ENCODE measurements around the gene DPEP2.
"Not testable (repeated sequence)": the region's sequence is repeated elsewhere in the genome, so short reads cannot be mapped to it uniquely, and the experiment has no call there.

The DPEP2 gene

GRCh38 chr16:68005211-68005610 lies 5.9 kb upstream of the DPEP2 start:
- no peak for DNase-seq (ENCODE audit: low spot score)

- DNase-seq (ENCODE audit: low spot score), result no peak
Observed at GRCh38 chr16:68003031-68003430, 3.7 kb upstream of the DPEP2 start.

- DNase-seq (ENCODE audit: low spot score), result no peak
Observed at GRCh38 chr16:68000450-68000849, 1.2 kb upstream of the DPEP2 start.

- DNase-seq (ENCODE audit: low spot score), result no peak
Observed at GRCh38 chr16:67999985-68000384, 701 bp upstream of the DPEP2 start.

GRCh38 chr16:67998231-67998778 lies 979 bp downstream of the DPEP2 start:
- DNase-seq (ENCODE audit: low spot score), result not testable (repeated sequence)

GRCh38 chr16:67996666-67997065 lies 2.6 kb downstream of the DPEP2 start:
- DNase-seq (ENCODE audit: low spot score), result no peak

GRCh38 chr16:67995423-67995822 lies 3.9 kb downstream of the DPEP2 start:
- DNase-seq (ENCODE audit: low spot score), result no peak

GRCh38 chr16:67994040-67994408 lies 5.3 kb downstream of the DPEP2 start:
- not testable (repeated sequence) for DNase-seq (ENCODE audit: low spot score)

GRCh38 chr16:67993207-67994039 lies 5.9 kb downstream of the DPEP2 start:
- peak; percentile 82 for DNase-seq (ENCODE audit: low spot score)

- no peak for DNase-seq (ENCODE audit: low spot score)
Observed at GRCh38 chr16:67992661-67993206, 6.5 kb downstream of the DPEP2 start.

- DNase-seq (ENCODE audit: low spot score), result no peak
Observed at GRCh38 chr16:67990018-67990386, 9.3 kb downstream of the DPEP2 start.

- no peak for DNase-seq (ENCODE audit: low spot score)
Observed at GRCh38 chr16:67989322-67990017, 9.8 kb downstream of the DPEP2 start.

- DNase-seq (ENCODE audit: low spot score), result no peak
Observed at GRCh38 chr16:67988675-67989074, 10.6 kb downstream of the DPEP2 start.

- no peak for DNase-seq (ENCODE audit: low spot score)
Observed at GRCh38 chr16:67987460-67988160, 11.7 kb downstream of the DPEP2 start.

GRCh38 chr16:67986949-67987348 lies 12.3 kb downstream of the DPEP2 start:
- no peak for DNase-seq (ENCODE audit: low spot score)

- no peak for DNase-seq (ENCODE audit: low spot score)
Observed at GRCh38 chr16:67982011-67982696, 17.1 kb downstream of the DPEP2 start.

GRCh38 chr16:67979955-67980678 lies 19.2 kb downstream of the DPEP2 start, which contains the start of gene DPEP3:
TSS of gene DPEP3 (minus strand) at chr16:67980499. CDS start at chr16:67980380, 119 bp downstream.
- no peak for DNase-seq (ENCODE audit: low spot score)

GRCh38 chr16:67977469-67978227 lies 21.6 kb downstream of the DPEP2 start:
- DNase-seq (ENCODE audit: low spot score), result no peak

- no peak for DNase-seq (ENCODE audit: low spot score)
Observed at GRCh38 chr16:67977005-67977404, 22.3 kb downstream of the DPEP2 start.

- DNase-seq (ENCODE audit: low spot score), result no peak
Observed at GRCh38 chr16:67976205-67976604, 23.1 kb downstream of the DPEP2 start.
